ENCODE results near the gene ARMC7.
"Not testable (repeated sequence)": the region's sequence is repeated elsewhere in the genome, so short reads cannot be mapped to it uniquely, and the experiment has no call there.

The ARMC7 gene

DNA sequence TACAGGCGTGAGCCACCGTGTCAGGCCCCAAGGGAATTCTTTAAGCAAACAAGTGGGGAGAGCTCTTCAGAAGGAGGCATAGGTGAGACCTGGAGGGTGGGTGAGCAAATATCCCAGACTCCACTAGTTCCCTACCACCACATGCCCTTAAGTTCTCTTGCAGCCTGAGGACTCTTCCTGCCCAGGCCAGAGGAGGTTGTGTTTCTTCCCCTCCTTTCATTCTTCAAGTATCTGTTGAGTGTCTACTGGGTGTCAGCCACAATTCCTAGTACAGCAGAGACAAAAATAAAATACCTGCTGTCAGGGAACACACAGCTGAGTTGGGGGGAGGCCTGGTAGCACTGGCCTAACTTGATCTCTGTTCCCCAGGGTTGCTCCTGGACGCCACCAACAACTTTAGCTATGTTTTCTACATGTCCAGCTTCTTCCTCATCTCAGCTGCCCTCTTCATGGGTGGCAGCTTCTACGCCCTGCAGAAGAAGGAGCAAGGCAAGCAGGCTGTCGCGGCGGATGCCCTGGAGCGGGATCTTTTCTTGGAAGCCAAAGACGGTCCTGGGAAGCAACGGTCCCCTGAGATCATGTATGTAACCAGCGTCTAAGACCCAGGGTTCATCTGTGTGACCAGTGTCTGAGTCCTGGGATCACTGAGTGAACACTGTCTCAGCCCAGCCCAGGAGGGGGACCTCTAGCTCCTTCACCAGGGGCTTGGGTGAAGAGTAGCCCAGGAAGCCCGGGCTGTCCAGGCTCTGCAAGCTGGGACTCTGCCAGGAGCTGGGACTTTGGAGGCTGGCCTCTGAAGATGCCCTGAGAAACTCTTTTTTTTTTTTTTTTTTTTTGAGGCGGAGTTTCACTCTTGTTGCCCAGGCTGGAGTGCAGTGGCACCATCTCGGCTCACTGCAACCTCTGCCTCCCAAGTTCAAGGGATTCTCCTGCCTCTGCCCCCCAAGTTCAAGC, 5.9 kb upstream of the ARMC7 start:
- DNase-seq, result no peak

- peak; percentile 71 for DNase-seq
These were observed 4.4 kb upstream of the ARMC7 start for GRCh38 chr17:75105126-75106080.

DNA sequence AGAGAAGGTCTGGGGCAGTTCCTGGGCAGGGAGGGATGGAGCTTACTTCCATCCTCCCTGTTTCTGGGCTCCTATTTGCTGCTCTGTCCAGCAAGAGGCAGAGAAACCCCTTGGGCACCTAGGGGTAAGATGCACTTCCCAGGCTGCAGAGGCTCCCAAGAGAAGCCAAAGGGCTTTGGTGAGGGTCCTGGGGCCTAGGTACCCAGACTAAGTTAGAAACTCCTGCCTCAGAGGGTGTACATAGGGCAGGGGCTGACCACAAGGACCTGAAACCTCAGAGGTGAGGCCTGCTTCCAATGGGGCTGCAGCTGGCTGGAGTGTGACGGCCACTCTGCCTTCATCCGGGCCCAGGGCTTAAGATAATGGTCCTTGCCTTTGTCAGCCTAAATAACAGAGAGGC, 1.6 kb upstream of the ARMC7 start:
- DNase-seq, result no peak

DNA sequence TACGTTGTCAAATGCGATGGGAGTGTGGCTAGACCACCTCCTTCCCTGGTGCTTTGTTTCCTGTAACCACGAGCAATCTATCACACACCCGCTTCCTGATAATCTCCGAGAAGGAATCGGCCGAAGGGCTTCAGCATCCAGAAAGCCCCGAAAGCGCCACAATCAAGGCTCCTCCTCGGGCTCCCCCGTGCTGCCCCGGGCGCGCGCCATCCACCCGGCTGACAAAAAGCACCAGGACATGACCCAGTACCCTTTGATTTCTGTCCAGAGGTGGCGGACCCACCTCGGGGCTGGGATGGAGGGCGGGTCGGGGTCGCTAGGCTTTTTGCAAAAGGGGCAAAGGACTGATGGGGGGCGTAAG, 743 bp upstream of the ARMC7 start:
- no peak for DNase-seq

GRCh38 chr17:75110234-75110937, 617 bp downstream of the ARMC7 start:
- DNase-seq, result no peak

DNA sequence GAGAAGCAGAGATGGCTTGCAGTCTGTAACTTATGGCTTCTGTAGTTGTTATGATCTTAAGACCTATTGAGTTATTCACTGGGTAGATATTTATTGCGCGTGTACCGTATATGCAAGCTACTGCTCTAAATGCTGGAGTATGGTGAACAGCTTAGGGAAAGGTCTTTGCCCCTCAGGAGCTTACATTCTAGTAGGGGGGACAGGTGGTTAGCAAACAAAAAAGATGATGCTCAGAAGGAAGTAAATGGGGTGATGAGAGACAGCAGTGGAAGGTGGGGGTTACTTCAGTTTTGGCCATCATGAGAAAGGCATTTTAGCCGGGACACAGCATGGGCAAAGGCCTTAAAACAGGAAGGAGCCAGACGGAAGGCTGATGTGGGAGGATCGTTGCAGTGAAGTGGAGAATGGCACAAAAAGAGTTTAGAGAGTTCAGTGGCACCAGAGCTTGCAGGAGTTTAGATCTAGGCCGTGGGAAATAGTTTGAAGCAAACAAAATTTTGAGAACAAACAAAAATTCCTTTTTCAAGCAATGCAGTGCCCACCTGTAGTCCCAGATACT, 2.1 kb downstream of the ARMC7 start:
- no peak for DNase-seq

GRCh38 chr17:75113798-75114551, 4.2 kb downstream of the ARMC7 start:
- peak; percentile 26 for DNase-seq

GRCh38 chr17:75114552-75115314, 5.0 kb downstream of the ARMC7 start:
- no peak for DNase-seq

GRCh38 chr17:75115555-75115954, 5.8 kb downstream of the ARMC7 start:
- no peak for DNase-seq

DNA sequence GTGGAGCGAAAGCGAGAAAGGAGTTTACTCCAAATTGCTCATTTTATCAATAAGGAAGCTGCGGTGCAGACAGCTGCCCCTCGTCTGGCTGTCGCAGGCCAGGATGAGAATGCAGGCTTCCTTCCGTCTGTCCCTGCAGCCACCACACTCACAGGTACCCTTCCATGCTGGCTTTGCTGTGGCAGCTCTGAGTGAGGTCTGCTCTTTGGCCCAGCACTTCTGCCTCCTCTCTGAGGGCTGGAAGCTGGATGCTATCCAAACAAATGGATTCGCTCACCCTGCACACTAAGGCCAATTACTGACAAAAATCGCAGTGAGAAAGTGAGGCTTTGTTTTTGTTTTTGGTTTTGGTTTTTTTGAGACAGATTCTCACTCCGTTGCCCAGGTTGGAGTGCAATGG, 7.0 kb downstream of the ARMC7 start:
- no peak for DNase-seq

DNA sequence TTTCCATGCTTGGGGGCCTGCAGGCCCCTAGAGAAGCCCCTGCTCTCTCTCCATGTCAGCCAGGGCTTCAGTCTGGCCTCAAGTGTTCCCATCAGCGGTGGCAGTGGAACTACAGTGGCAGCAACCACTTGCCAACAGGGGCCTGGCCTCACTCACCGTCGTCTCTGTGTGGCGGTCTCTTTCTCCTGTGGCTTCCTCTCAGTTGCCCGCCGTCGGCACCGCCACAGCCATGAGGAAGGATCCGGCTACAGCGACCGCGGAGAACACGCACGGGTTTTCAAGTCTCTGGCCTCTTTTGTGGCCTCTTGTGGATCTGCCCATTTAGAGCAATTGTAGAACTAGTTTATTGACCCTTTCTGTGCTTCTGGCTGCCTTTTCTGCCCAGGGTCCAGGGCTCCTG, 8.5 kb downstream of the ARMC7 start:
- no peak for DNase-seq

DNA sequence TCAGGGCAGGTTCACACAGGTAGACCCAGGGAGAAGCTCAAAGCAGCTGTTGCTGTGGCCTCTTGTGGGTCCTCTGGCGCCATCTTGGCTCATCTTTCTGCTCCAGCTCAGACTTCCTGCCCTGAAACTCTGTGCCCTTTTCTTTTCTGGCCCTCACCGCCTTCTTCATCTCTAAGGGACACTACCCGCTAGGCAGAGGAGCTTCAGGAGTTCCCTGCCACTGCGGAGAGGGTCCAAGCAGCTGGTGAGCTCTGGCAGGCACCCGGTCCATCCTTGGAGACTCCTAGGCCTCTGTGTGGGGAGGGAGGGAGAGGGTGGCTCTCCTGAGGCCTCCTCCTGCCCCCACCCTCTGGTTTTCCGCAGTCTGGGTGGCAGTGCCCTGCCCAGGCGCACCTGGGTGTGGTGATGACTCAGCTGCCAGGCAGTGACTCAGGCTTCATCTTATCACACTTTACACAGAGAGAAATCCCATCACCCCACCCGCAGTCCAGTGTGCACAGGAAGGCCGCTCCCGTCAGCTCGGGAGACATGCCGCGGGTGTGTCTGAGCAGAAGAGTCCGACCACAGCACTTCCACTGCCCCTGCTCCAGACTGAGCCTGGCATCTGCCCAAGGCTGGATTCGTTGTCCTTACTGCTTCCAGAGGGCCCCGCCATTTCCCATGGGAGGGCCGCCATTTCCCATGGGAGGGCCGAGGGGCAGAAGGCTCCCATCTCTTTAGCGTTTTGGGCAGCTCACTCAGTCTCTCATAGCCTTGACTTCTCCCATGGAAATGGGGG, 14.5 kb downstream of the ARMC7 start:
- DNase-seq, result no peak

DNA sequence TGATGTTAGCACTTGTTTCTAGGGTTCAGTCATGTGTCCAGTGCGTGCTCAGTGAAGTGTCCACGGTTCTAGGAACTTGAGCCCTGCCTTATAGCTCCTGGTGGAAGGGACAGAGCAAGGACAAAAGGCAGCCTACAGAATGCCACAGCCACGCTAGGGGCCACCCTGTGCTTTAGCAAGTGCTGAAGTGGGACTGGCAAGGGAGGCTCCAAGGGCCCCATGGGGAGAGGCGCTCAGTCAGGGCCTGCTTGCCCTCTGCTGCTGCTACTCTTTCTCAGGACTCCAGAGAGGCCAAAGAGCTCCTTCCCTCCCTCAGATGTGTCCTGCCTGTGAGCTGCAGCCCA, 15.0 kb downstream of the ARMC7 start:
- no peak for DNase-seq

- no peak for DNase-seq
These were observed 16.2 kb downstream of the ARMC7 start for GRCh38 chr17:75125984-75126383.

DNA sequence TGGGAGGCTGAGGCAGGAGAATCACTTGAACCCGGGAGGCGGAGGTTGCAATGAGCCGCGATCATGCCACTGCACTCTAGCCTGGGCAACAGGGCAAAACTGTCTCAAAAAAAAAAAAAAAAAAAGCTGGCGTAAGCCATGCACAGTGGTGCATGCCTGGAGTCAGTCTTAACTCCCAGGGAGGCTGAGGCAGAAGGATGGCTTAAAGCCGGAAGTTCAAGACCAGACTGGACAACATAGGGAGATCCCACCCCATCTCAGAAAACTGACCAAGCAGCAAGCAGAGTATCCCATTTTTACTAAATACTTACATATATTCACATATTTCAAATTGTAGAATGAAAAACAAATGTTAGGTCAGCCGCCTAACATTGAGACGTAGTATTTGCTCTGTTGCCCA, 17.2 kb downstream of the ARMC7 start:
- no peak for DNase-seq

DNA sequence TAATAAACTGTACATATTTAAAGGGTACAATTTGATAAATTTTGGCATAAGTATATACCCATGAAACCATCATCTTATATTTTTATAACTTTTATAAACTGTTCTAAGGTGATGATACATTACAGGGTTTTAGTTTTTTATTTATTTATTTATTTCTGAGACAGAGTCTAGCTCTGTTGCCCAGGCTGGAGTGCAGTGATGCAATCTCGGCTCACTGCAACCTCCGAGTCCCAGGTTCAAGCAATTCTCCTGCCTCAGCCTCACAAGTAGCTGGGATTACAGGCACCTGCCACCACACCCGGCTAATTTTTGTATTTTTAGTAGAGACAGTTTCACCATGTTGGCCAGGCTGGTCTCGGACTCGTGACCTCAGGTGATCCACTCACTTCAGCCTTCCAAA, 18.2 kb downstream of the ARMC7 start:
- not testable (repeated sequence) for DNase-seq

DNA sequence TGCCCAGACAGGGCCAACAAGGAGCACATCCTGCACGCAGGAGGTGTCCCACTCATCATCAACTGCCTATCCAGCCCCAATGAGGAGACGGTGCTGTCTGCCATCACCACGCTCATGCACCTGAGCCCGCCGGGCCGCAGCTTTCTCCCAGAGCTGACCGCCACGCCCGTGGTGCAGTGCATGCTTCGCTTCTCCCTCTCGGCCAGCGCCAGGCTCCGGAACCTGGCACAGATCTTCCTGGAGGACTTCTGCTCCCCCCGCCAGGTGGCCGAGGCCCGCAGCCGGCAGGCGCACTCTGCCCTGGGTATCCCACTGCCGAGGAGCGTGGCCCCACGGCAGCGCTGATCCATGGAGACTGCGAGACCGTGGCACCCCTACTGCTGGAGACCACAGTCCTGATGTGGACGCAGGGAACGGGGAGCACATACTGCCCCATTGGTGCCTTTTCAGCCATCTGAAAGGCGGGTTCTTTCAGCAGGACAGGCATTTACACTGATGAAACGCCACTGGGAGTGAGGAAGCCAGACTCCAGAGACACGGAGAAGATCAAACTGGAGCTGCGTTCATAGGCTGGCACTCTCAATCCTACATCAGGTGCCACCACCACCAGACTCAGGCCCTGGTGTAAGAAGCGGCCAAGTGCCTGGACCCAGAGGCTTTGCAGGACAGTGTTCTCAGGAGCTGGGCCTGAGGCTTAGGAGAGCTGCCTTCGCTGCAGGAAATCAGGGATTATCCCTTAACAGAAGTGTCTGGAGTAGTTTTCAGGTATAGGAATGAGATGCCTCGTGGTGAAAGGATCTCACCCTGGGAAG, 19.1 kb downstream of the ARMC7 start:
- no peak for DNase-seq

DNA sequence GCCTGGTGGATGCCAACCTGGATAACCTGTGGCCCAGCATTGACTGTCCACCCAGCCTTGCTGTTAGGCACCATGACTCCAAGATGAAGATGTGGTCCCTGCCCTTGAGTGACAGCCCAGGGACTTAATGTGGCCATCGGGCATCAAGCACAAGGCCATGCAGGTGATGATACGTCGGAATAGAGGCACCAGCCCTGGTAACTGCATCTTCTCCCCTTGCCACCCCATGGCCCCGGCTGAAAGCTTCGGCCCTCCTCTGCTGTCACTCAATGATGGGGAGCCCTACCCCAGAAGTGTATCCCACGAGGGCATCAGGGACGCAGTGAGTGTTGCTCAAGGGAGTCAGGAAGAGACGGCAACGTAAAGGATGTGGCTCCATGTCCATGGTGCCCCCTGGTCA, 19.8 kb downstream of the ARMC7 start:
- DNase-seq, result no peak

DNA sequence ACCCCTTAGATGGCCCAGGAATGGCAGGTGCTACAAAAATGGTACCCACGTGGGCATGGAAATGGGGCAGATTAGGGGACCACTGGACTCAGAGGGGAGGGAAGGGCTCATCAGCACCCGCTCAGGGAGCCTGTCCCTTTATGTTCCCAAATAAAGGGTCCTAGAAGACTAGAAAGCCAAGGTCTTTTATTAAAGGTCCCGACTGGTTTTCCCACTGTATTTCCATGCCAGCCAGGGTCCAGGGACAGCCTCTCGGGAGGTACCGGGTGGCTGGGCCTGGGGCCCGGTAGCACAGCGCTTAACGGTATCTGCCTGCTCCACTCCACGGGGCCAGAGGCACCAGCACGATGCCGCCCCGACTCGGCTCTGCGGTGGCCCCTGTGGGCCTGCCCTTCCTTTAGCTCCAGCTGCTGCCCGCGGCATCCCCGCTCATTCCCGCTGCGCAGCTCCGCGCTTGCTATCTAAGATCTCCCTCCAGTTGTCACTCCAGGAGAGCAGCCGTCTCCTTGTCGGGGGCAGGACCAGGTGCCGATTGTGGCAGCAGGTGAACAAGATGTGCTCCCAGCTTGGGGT, 20.4 kb downstream of the ARMC7 start:
- DNase-seq, result no peak
